ENCODE results near the gene LYST.

GRCh38 chr1:235670157-235670776 is 196.4 kb downstream of the LYST start:
- TF ChIP-seq CTCF (optimal IDR thresholded peaks at IDR 0.05 in 1 of 3, IDR thresholded peaks at IDR 0.05 in 1 of 3, conservative IDR thresholded peaks at IDR 0.05 in 1 of 3; ENCODE audit: extremely low read depth in 1 of 3, insufficient read depth in 2 of 3, low read length in 3 of 3): no peak
- no peak for TF ChIP-seq EZH2 (IDR thresholded peaks at IDR 0.05; ENCODE audit: low read length)
